Activated B cell treated with CpG ODN at 0.5 μM for 24 hours (primary cell): ENCODE data around the gene MYPN. TPM values are rescaled to one million over a fixed set of nuclear protein-coding genes. Genes with fewer than 3 reads are reported as not detected.

Source experiments
- ATAC-seq: fragments of 200-7000 bp; cut with Tn5 transposase; one replicate; pipeline ENCODE4 v1.10.0; 2021; ENCODE audit warnings: low read depth, mild to moderate bottlenecking, moderate library complexity
- CTCF ChIA-PET: fragments of 350-600 bp; sonication (Branson Sonifier 250); formaldehyde crosslinking; loops from one replicate; lab custom pipeline; 2021; ENCODE audit warnings: antibody characterized with exemption; lab: Charles Lee
- POLR2A ChIA-PET: fragments of 350-600 bp; sonication (Branson Sonifier 250); formaldehyde crosslinking; loops from one replicate; lab custom pipeline; 2021; ENCODE audit warnings: antibody characterized with exemption; lab: Charles Lee
- DNase-seq: peaks from one replicate; pipeline ENCODE4 v3.0.0; 2022
- H3K27ac Mint-ChIP-seq: one replicate; pipeline ENCODE4 v1.8.0; 2020; ENCODE audit warnings: mixed read lengths
- H3K27me3 Mint-ChIP-seq: one replicate; pipeline ENCODE4 v1.8.0; 2021; ENCODE audit warnings: mixed read lengths
- H3K36me3 Mint-ChIP-seq: one replicate; pipeline ENCODE4 v1.8.0; 2021; ENCODE audit warnings: low read depth, mixed read lengths
- H3K4me1 Mint-ChIP-seq: one replicate; pipeline ENCODE4 v1.8.0; 2021; ENCODE audit warnings: mixed read lengths
- H3K4me3 Mint-ChIP-seq: one replicate; pipeline ENCODE4 v1.8.0; 2020; ENCODE audit warnings: mild to moderate bottlenecking, mixed read lengths
- H3K9me3 Mint-ChIP-seq: one replicate; pipeline ENCODE4 v1.8.0; 2020; ENCODE audit warnings: mixed read lengths
- CTCF ChIP-seq: fragments of 200-600 bp; IDR thresholded peaks from one replicate; pipeline ENCODE4 v1.8.0; 2022; ENCODE audit warnings: antibody characterized with exemption, mild to moderate bottlenecking
- intact Hi-C: fragments of 100-400 bp; cut with micrococcal nuclease; formaldehyde crosslinking; loops from one replicate; pipeline ENCODE4 v1.15.1; 2024
- total RNA-seq: library from RNA; stranded (reverse); gene quantifications from 2 replicates; pipeline ENCODE4 v1.2.3, GENCODE V29; 2022

Gene MYPN
- total RNA-seq, 1 donor from 2014 or later: not detected

- DNase-seq (no peak), ATAC-seq (no peak)
- Mint-ChIP-seq H3K4me3 (no peak overlapping the region), H3K9me3 (no peaks in the 10 kb centered on the region), H3K27me3 (no peaks in the 10 kb centered on the region), H3K36me3 (no peaks in the 10 kb centered on the region), H3K4me1 (peaks cover 3% of the 10 kb centered on the region), H3K27ac (no peak overlapping the region)
- ChIA-PET CTCF (no interaction called here), POLR2A (no interaction called here)
- intact Hi-C loops: no loop called here
- TF ChIP-seq CTCF: no peak
Measured at GRCh38 chr10:68099736-68100135, 9.6 kb upstream of the MYPN start.

GRCh38 chr10:68101066-68101465 lies 8.2 kb upstream of the MYPN start:
- no peaks in the 10 kb centered on the region for H3K9me3 Mint-ChIP-seq
- no peak for TF ChIP-seq CTCF
- POLR2A ChIA-PET: interaction anchor here (0.7 kb wide), 1 partner anchor 246 kb away, joined by 3 read pairs; no protein-coding TSS in a partner anchor
- H3K4me3 Mint-ChIP-seq: no peak overlapping the region
- no peak overlapping the region for H3K27ac Mint-ChIP-seq
- H3K27me3 Mint-ChIP-seq: no peaks in the 10 kb centered on the region
- peaks cover 3% of the 10 kb centered on the region for H3K4me1 Mint-ChIP-seq
- intact Hi-C loops: no loop called here
- no peaks in the 10 kb centered on the region for H3K36me3 Mint-ChIP-seq
- no peak for DNase-seq
- CTCF ChIA-PET: no interaction called here
- ATAC-seq: no peak

GRCh38 chr10:68103261-68103878 lies 5.9 kb upstream of the MYPN start:
- intact Hi-C loops: no loop called here
- CTCF ChIA-PET: no interaction called here
- POLR2A ChIA-PET: no interaction called here

GRCh38 chr10:68103901-68104300 lies 5.4 kb upstream of the MYPN start:
- ChIA-PET POLR2A (no interaction called here), CTCF (no interaction called here)
- H3K9me3 Mint-ChIP-seq: no peaks in the 10 kb centered on the region
- H3K4me1 Mint-ChIP-seq: peaks cover 3% of the 10 kb centered on the region
- ATAC-seq (no peak), DNase-seq (no peak)
- H3K27ac Mint-ChIP-seq: no peak overlapping the region
- intact Hi-C loops: no loop called here
- TF ChIP-seq CTCF: no peak
- H3K36me3 Mint-ChIP-seq: no peaks in the 10 kb centered on the region
- peaks cover 3% of the 10 kb centered on the region for H3K27me3 Mint-ChIP-seq
- H3K4me3 Mint-ChIP-seq: no peak overlapping the region

More at GRCh38 chr10:68103261-68103878, 5.9 kb upstream of the MYPN start:
- H3K27ac Mint-ChIP-seq: no peak overlapping the region
- no peaks in the 10 kb centered on the region for H3K36me3 Mint-ChIP-seq
- no peaks in the 10 kb centered on the region for H3K9me3 Mint-ChIP-seq
- H3K4me3 Mint-ChIP-seq: no peak overlapping the region
- ATAC-seq (no peak), DNase-seq (no peak)
- H3K27me3 Mint-ChIP-seq: peaks cover 3% of the 10 kb centered on the region
- peaks cover 3% of the 10 kb centered on the region for H3K4me1 Mint-ChIP-seq
- no peak for TF ChIP-seq CTCF

- Mint-ChIP-seq H3K27me3 (peaks cover 6% of the 10 kb centered on the region), H3K4me1 (peaks cover 3% of the 10 kb centered on the region), H3K36me3 (no peaks in the 10 kb centered on the region), H3K27ac (no peak overlapping the region), H3K9me3 (no peaks in the 10 kb centered on the region), H3K4me3 (no peak overlapping the region)
- ATAC-seq: no peak
- ChIA-PET CTCF (no interaction called here), POLR2A (no interaction called here)
- no peak for DNase-seq
- TF ChIP-seq CTCF: no peak
- intact Hi-C loops: no loop called here
Measured at GRCh38 chr10:68105820-68106219, 3.5 kb upstream of the MYPN start.
